ENCODE measurements around the gene PCP2.

PCP2 gene

GRCh38 chr19:7607212-7607873, 26.2 kb downstream of the PCP2 start:
- no peak for TF ChIP-seq CTCF (IDR thresholded peaks at IDR 0.05; ENCODE audit: insufficient read depth, missing control alignments)
- DNase-seq (ENCODE audit: insufficient read length, low spot score) (no peak), FAIRE-seq (no peak)

GRCh38 chr19:7606289-7606688, 27.2 kb downstream of the PCP2 start:
- DNase-seq (ENCODE audit: insufficient read length, low spot score) (no peak), FAIRE-seq (no peak)
- TF ChIP-seq CTCF (IDR thresholded peaks at IDR 0.05; ENCODE audit: insufficient read depth, missing control alignments): no peak

GRCh38 chr19:7605490-7606222, 27.9 kb downstream of the PCP2 start:
- FAIRE-seq: no peak
- TF ChIP-seq CTCF (IDR thresholded peaks at IDR 0.05; ENCODE audit: insufficient read depth, missing control alignments): no peak
- DNase-seq (ENCODE audit: insufficient read length, low spot score): no peak

- TF ChIP-seq CTCF (IDR thresholded peaks at IDR 0.05; ENCODE audit: insufficient read depth, missing control alignments): no peak
- no peak for DNase-seq (ENCODE audit: insufficient read length, low spot score)
- no peak for FAIRE-seq
Measured at GRCh38 chr19:7603919-7604318, 29.6 kb downstream of the PCP2 start.

GRCh38 chr19:7602935-7603497, 30.5 kb downstream of the PCP2 start:
- FAIRE-seq: no peak
- no peak for DNase-seq (ENCODE audit: insufficient read length, low spot score)
- no peak for TF ChIP-seq CTCF (IDR thresholded peaks at IDR 0.05; ENCODE audit: insufficient read depth, missing control alignments)

GRCh38 chr19:7602240-7602934, 31.1 kb downstream of the PCP2 start:
- FAIRE-seq (no peak), DNase-seq (ENCODE audit: insufficient read length, low spot score) (no peak)
- no peak for TF ChIP-seq CTCF (IDR thresholded peaks at IDR 0.05; ENCODE audit: insufficient read depth, missing control alignments)

All from D721Med (cell line).